WI38 (cell line): ENCODE results near the gene PPM1J.

Experiments
- H3K4me3 ChIP-seq: 2 replicates; pipeline ENCODE4 v1.5.1; 2011; ENCODE audit warnings: low read depth, mild to moderate bottlenecking, control low read depth, low read length
- TF ChIP-seq, protein P1 (sequence below): IDR thresholded peaks from 2 replicates; pipeline ENCODE4 v1.5.1; 2012; ENCODE audit warnings: low read depth, mild to moderate bottlenecking, control low read depth, low read length

PPM1J gene

GRCh38 chr1:112696578-112697314, 18.4 kb downstream of the PPM1J start:
- TF ChIP-seq, protein P1, sequence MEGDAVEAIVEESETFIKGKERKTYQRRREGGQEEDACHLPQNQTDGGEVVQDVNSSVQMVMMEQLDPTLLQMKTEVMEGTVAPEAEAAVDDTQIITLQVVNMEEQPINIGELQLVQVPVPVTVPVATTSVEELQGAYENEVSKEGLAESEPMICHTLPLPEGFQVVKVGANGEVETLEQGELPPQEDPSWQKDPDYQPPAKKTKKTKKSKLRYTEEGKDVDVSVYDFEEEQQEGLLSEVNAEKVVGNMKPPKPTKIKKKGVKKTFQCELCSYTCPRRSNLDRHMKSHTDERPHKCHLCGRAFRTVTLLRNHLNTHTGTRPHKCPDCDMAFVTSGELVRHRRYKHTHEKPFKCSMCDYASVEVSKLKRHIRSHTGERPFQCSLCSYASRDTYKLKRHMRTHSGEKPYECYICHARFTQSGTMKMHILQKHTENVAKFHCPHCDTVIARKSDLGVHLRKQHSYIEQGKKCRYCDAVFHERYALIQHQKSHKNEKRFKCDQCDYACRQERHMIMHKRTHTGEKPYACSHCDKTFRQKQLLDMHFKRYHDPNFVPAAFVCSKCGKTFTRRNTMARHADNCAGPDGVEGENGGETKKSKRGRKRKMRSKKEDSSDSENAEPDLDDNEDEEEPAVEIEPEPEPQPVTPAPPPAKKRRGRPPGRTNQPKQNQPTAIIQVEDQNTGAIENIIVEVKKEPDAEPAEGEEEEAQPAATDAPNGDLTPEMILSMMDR = no peak
- H3K4me3 ChIP-seq = no peak overlapping the region

DNA sequence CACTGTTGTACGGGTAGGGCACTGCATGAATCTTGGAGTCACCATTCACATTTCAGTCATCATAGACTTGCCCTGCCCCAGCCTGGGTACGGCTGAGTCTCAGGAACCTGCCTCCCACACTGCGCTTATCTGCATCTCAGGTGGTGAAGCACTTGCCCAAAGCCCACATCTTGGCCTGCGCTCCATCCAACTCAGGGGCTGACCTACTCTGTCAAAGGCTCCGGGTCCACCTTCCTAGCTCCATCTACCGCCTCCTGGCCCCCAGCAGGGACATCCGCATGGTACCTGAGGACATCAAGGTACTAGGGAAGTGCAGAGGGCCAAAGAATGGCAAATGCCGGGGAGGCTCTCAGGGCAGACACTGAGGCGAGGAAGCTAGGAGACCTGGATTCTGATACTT, 19.9 kb downstream of the PPM1J start:
- TF ChIP-seq, protein P1 = no peak
- H3K4me3 ChIP-seq = no peak overlapping the region

- TF ChIP-seq, protein P1 = no peak
- no peak overlapping the region for H3K4me3 ChIP-seq
Measured at GRCh38 chr1:112694363-112694929, 20.7 kb downstream of the PPM1J start.

DNA sequence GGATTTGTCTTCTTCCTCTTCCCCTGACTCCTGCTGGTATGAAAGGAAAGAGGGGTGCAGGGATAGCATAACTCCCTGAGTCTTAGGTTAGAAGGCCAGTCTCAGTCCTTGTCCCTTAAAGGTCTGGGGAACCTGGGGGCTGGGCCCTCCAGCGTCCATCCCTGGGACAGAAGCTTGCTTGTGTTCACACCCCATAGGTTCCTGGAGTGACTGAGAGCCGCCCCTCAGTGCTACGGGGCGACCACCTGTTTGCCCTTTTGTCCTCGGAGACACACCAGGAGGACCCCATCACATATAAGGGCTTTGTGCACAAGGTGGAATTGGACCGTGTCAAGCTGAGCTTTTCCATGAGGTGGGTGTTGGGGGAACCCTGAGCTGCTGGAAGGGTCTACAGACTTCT, 21.3 kb downstream of the PPM1J start:
- H3K4me3 ChIP-seq = no peak overlapping the region
- TF ChIP-seq, protein P1 = no peak

DNA sequence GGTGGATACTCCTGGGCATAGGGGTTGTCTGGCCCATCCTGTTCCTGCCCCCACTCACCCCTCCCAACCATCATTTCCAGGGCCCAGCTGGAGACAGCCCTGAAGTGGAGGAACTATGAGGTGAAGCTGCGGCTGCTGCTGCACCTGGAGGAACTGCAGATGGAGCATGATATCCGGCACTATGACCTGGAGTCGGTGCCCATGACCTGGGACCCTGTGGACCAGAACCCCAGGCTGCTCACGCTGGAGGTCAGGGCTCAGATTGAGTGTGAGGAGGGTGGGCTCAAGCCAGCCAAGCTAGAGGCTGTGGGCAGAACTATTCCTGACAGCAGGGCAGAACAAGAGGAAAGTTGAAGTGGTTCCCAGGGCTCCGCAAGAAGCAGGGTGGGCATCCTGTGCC, 22.5 kb downstream of the PPM1J start:
- H3K4me3 ChIP-seq = no peak overlapping the region
- TF ChIP-seq, protein P1 = no peak

- TF ChIP-seq, protein P1 = no peak
- no peak overlapping the region for H3K4me3 ChIP-seq
Measured at GRCh38 chr1:112689842-112690237, 25.3 kb downstream of the PPM1J start.

GRCh38 chr1:112689196-112689841, 25.8 kb downstream of the PPM1J start:
- TF ChIP-seq, protein P1 = no peak
- H3K4me3 ChIP-seq = no peak overlapping the region
